Measurements from ENCODE around the gene DST. TPM values are rescaled to one million over a fixed set of nuclear protein-coding genes. Genes with fewer than 3 reads are reported as not detected.

DST gene
- total RNA-seq, 1 donor: 573 TPM

DNA sequence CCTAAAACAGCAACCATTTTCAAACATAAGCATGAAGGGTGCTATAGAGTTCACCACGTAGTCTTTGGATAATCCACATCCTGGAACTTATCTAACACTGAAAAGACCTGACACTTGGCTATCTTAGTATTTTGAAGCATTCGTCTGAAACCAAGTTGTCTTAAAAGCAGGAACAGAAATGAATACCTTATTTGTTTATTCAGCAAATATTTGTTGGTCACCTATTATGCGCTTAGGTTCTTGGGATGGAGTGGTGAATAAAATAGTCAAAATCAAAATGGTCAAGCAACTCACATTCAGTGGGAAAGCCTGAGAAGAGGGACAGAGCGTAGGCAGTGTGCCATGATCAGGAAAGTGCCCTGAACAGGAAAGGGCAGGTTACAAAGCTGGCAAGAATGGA lies 206.9 kb downstream of the DST start:
- no peaks in the 10 kb centered on the region for H3K4me1 ChIP-seq (ENCODE audit: insufficient read depth, low read length)

DNA sequence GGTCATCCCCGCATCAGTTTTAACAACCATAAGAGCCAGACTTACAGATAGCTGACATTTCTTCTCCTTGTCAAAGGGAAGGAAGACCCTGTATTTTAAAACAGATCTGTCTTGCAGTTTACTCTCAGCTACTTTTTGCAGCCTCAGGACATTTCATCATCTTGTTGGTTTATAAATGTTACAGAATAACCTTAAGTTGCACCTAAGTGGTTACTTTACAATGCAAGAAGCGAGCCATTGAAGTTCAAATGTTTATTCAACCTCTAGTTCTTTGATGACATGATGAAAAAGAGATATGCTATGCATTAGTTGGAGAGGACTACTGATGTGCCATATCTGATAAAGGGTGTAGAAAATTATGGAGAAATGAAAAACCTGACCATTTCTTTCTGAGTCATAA lies 207.4 kb downstream of the DST start:
- no peak overlapping the region for H2AFZ ChIP-seq (ENCODE audit: low read length)
- no peak for DNase-seq (ENCODE audit: insufficient read length, low spot score, missing footprints)
- no peaks in the 10 kb centered on the region for H3K27me3 ChIP-seq (ENCODE audit: insufficient read depth, low read length)
- no peak overlapping the region for H3K4me2 ChIP-seq (ENCODE audit: insufficient read depth, low read length)
- no peak for TF ChIP-seq CTCF (IDR thresholded peaks at IDR 0.05; ENCODE audit: extremely low read depth, low read depth, low read length)
- H3K36me3 ChIP-seq (ENCODE audit: insufficient read depth, low read length): no peaks in the 10 kb centered on the region
- H4K20me1 ChIP-seq (ENCODE audit: insufficient read depth, low read length): no peaks in the 10 kb centered on the region
- H3K4me1 ChIP-seq (ENCODE audit: insufficient read depth, low read length): no peaks in the 10 kb centered on the region
- H3K4me3 ChIP-seq (ENCODE audit: insufficient read depth, low read length): no peak overlapping the region
- H3K9me3 ChIP-seq (ENCODE audit: low read depth, low read length): no peaks in the 10 kb centered on the region
- no peak overlapping the region for H3K27ac ChIP-seq (ENCODE audit: low read depth, low read length)
- no peaks in the 10 kb centered on the region for H3K79me2 ChIP-seq (ENCODE audit: insufficient read depth, low read length)

More for the DNA sequence above, 206.9 kb downstream of the DST start:
- H3K36me3 ChIP-seq (ENCODE audit: insufficient read depth, low read length): no peaks in the 10 kb centered on the region
- no peak for DNase-seq (ENCODE audit: insufficient read length, low spot score, missing footprints)
- H3K9me3 ChIP-seq (ENCODE audit: low read depth, low read length): no peaks in the 10 kb centered on the region
- H2AFZ ChIP-seq (ENCODE audit: low read length): no peak overlapping the region
- H3K27me3 ChIP-seq (ENCODE audit: insufficient read depth, low read length): no peaks in the 10 kb centered on the region
- no peaks in the 10 kb centered on the region for H3K79me2 ChIP-seq (ENCODE audit: insufficient read depth, low read length)
- no peak overlapping the region for H3K4me2 ChIP-seq (ENCODE audit: insufficient read depth, low read length)
- no peaks in the 10 kb centered on the region for H4K20me1 ChIP-seq (ENCODE audit: insufficient read depth, low read length)
- TF ChIP-seq CTCF (IDR thresholded peaks at IDR 0.05; ENCODE audit: extremely low read depth, low read depth, low read length): no peak
- H3K4me3 ChIP-seq (ENCODE audit: insufficient read depth, low read length): no peak overlapping the region
- H3K27ac ChIP-seq (ENCODE audit: low read depth, low read length): no peak overlapping the region

DNA sequence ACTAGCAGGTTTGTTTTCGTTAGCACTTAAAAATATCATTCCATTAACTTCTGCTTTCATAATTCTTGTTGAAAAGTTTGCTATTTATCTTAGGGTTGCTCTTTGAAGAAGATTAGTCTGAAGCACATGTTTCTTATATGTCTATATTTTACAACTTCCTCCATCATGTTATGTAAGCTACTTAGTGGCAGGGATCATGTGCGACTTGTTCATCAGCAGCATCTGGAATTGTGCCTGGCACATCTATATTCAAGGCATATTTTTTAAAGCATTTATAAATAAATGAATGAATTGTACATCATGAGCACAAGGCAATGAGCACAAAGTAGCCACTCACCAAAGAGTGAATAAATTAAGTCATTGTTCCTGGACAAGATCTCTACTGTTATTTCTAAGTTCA lies 208.1 kb downstream of the DST start:
- no peak overlapping the region for H3K4me3 ChIP-seq (ENCODE audit: insufficient read depth, low read length)
- no peak overlapping the region for H2AFZ ChIP-seq (ENCODE audit: low read length)
- no peaks in the 10 kb centered on the region for H4K20me1 ChIP-seq (ENCODE audit: insufficient read depth, low read length)
- no peak overlapping the region for H3K4me2 ChIP-seq (ENCODE audit: insufficient read depth, low read length)
- no peak for DNase-seq (ENCODE audit: insufficient read length, low spot score, missing footprints)
- H3K9me3 ChIP-seq (ENCODE audit: low read depth, low read length): no peaks in the 10 kb centered on the region
- H3K36me3 ChIP-seq (ENCODE audit: insufficient read depth, low read length): no peaks in the 10 kb centered on the region
- no peaks in the 10 kb centered on the region for H3K79me2 ChIP-seq (ENCODE audit: insufficient read depth, low read length)
- H3K4me1 ChIP-seq (ENCODE audit: insufficient read depth, low read length): no peaks in the 10 kb centered on the region
- no peaks in the 10 kb centered on the region for H3K27me3 ChIP-seq (ENCODE audit: insufficient read depth, low read length)
- no peak for TF ChIP-seq CTCF (IDR thresholded peaks at IDR 0.05; ENCODE audit: extremely low read depth, low read depth, low read length)
- H3K27ac ChIP-seq (ENCODE audit: low read depth, low read length): no peak overlapping the region

GRCh38 chr6:56433119-56433518 lies 209.6 kb downstream of the DST start:
- no peaks in the 10 kb centered on the region for H4K20me1 ChIP-seq (ENCODE audit: insufficient read depth, low read length)
- no peak overlapping the region for H3K27ac ChIP-seq (ENCODE audit: low read depth, low read length)
- no peaks in the 10 kb centered on the region for H3K79me2 ChIP-seq (ENCODE audit: insufficient read depth, low read length)
- H3K9me3 ChIP-seq (ENCODE audit: low read depth, low read length): no peaks in the 10 kb centered on the region
- no peaks in the 10 kb centered on the region for H3K4me1 ChIP-seq (ENCODE audit: insufficient read depth, low read length)
- H3K36me3 ChIP-seq (ENCODE audit: insufficient read depth, low read length): no peaks in the 10 kb centered on the region
- H3K4me3 ChIP-seq (ENCODE audit: insufficient read depth, low read length): no peak overlapping the region
- H2AFZ ChIP-seq (ENCODE audit: low read length): no peak overlapping the region
- no peak overlapping the region for H3K4me2 ChIP-seq (ENCODE audit: insufficient read depth, low read length)
- no peak for TF ChIP-seq CTCF (IDR thresholded peaks at IDR 0.05; ENCODE audit: extremely low read depth, low read depth, low read length)
- DNase-seq (ENCODE audit: insufficient read length, low spot score, missing footprints): no peak
- H3K27me3 ChIP-seq (ENCODE audit: insufficient read depth, low read length): no peaks in the 10 kb centered on the region
